Measurements from ENCODE around the gene KCNH2.

DNA sequence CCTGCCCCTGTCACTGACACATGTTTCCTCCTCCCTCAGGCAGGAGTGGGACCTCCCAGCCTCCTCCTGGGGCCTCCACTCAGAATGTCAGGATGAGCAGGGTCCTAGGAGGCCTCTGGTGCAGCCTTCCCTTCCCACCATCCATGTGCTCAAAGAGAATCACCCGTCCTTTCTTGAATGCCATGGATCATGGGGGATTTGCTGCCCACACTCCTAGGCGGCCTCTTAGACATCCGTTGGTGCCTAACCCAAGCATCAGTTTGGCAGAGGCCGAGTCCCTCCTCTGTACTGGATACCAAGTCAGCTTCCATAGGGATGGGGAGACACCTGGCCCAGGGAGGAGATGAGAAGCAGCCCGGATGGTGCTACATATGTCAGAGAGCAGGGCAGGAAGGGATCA, 19.7 kb upstream of the KCNH2 start:
- no peak for TF ChIP-seq EP300 (IDR thresholded peaks at IDR 0.05)
- TF ChIP-seq POLR2A (IDR thresholded peaks at IDR 0.05): no peak
- TF ChIP-seq, protein P1, sequence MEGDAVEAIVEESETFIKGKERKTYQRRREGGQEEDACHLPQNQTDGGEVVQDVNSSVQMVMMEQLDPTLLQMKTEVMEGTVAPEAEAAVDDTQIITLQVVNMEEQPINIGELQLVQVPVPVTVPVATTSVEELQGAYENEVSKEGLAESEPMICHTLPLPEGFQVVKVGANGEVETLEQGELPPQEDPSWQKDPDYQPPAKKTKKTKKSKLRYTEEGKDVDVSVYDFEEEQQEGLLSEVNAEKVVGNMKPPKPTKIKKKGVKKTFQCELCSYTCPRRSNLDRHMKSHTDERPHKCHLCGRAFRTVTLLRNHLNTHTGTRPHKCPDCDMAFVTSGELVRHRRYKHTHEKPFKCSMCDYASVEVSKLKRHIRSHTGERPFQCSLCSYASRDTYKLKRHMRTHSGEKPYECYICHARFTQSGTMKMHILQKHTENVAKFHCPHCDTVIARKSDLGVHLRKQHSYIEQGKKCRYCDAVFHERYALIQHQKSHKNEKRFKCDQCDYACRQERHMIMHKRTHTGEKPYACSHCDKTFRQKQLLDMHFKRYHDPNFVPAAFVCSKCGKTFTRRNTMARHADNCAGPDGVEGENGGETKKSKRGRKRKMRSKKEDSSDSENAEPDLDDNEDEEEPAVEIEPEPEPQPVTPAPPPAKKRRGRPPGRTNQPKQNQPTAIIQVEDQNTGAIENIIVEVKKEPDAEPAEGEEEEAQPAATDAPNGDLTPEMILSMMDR (IDR thresholded peaks at IDR 0.05): no peak
